T47D (cell line): ENCODE data around the gene EYS.
"Not testable (repeated sequence)": the region's sequence is repeated elsewhere in the genome, so short reads cannot be mapped to it uniquely, and the experiment has no call there.

Experiments used
- DNase-seq, 2 experiments: peaks; one replicate each; pipeline versions ENCODE4 v3.0.0 to v3.0.0-alpha.2; 2011 to 2012; ENCODE audit warnings: low read depth in 1 of 2, low spot score in 1 of 2
- JUND ChIP-seq: IDR thresholded peaks from 2 replicates; pipeline ENCODE4 v1.6.1; 2012; ENCODE audit warnings: low read depth
- in situ Hi-C: cut with HindIII; loops from 2 replicates; pipeline ENCODE4 v1.10.0; 2016; ENCODE audit warnings: low sequenced_read_pairs, low pct_unique_long_range_greater_than_20kb

The EYS gene

DNA sequence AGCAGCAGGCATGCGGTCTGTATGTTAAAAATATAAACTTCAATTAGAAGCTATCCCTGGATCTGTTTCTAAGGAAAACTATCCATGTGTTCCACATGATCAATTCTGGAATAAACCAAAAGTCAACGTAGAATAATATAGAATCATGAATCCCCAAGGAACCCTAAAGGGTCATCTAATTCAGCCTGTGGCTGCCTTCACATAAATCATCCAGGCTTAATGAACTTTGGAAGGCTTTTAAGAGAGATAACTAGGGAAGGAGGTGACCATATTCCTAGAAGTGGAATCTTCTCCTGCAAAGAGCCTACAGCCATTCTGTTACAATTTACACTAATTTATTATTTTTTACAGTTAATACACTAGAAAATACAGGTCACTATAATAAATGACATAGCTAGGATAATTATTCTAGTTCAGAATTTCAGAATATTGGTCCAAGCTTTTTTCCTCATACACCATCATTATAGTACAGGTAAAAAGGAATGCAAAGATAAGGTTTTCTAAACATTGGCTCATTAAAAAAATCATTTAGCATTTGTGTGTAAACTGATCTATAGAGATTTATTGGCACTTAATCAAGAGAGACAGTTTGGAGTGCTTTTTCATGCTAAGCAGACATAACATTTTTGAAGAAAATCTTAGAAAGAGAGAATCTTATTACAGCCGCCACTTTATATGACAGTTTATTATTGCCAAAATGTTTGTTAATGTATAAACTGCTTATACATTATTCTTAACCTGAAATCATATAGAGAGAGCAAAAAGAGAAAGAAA is 1220.3 kb downstream of the EYS start:
- no peak for TF ChIP-seq JUND
- no peak for DNase-seq
- in situ Hi-C loops, result no loop called here

DNA sequence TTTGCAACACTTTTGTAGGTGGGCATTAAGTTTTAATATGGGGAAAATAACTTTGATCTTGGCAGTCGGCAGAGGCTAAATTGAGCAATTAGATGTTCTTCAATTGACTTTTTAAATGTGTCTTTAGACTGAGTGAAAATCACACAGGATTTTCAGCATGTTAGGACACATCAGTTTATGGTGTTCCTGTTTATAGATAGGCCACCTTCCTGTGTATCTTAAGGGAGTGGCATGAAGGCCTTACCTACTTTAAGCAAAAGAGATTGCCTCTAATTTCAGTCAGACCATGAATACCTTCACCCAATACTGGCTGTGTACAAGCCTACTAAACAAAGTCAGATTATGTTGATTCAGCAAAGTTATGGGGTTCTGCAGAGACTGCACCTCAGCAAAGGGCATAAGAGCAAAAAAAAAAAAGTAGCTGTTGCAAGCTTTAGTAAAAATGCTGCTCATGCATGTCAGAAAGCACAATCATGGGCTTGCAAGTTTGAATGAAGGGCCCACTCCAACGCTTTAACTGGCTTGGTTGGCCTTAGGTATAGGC is 1223.0 kb downstream of the EYS start:
- DNase-seq, result no peak
- no peak for TF ChIP-seq JUND
- in situ Hi-C loops, result no loop called here

DNA sequence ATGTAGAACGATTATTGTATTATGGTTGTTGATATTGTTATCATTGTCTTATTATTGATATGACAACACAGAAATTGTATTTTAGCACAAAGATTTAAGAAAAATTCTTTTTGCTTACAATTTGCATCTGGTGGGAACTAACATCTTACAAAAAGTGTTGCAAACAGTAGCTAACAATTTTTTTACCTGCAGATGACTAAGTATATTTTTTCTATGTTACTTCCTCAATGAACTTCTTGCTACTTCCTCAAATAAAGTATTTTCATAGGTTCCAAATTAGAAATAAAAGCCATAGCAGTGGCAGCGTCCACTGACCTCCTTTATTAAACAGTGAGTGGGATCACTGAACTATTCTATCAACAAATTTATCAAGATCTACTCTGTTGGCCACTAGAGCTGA is 1224.4 kb downstream of the EYS start:
- in situ Hi-C loops, result no loop called here
- no peak for TF ChIP-seq JUND
- DNase-seq, result no peak

DNA sequence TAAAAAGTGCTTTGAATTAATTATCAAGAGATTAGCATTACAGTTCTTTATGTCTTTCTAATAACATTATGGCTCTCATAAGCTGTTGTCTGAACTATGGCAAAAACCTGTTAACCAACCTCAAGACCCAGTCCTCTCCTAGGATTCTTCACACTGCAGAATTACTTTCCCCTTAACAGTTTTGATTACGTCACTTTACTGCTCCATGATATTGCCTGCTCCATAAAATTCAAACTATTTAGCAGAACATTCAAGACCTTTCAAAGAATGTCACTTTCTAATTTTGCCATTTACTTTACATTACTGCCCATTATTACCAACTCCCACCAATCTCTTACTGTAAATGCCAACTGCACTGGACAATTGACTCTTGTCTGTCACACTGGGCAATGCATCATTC is 1227.9 kb downstream of the EYS start:
- no peak for DNase-seq
- TF ChIP-seq JUND, result no peak
- in situ Hi-C loops, result no loop called here

DNA sequence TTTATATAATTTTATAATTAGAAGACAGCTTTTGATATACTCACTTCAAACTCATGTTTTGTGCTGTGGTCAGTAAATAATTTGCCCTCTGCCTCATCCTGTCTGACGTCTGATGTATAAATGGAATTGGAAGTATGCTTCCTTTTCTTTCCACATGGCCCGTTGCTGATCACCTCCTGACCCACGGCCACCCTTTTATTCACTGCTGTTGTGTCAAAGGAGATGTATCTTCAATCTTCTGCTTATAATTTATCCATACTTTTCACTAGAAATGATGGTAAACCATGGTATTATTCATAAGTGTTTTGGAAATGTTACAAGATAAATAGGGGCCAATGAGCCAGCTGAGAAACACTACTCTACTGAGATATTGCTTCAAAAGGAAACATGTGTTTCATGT is 1229.6 kb downstream of the EYS start:
- TF ChIP-seq JUND, result no peak
- DNase-seq, result no peak
- in situ Hi-C loops, result no loop called here

DNA sequence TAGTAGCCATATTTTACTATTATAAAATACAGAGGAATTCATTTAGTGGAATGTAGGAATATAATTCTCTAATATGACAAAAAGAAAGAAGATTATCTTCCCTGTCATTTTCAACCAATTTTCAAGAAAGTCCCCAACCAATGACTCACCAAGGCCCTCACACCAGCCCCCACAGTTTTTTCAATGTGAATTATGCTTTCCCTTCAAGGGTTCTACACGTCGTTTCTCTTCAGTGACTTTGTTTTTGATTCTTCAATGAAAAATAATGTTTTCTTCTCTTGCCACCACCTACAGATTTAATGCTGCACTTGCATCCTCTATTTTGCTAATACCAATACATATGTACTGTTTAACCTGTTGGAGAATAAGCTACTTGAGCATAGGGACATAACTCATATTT is 1230.1 kb downstream of the EYS start:
- DNase-seq, result no peak
- TF ChIP-seq JUND, result no peak
- in situ Hi-C loops, result no loop called here

DNA sequence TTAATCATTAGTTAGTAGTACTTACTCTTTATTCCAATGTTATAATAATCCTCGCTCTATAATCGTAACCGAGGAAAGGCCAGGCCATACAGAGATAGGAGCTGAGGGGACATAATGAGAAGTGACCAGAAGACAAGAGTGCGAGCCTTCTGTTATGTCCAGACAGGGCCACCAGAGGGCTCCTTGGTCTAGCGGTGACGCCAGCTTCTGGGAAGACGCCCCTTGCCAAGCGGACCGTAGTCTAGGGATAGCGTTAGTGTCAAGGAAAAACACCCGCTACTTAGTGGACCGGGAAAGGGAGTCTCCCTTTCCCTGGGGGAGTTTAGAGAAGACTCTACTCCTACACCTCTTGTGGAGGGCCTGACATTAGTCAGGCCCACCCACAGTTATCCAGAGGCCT is 1237.6 kb downstream of the EYS start:
- in situ Hi-C loops, result not testable (repeated sequence)
- DNase-seq, result peak in 1 of 2 experiments; percentile 44

DNA sequence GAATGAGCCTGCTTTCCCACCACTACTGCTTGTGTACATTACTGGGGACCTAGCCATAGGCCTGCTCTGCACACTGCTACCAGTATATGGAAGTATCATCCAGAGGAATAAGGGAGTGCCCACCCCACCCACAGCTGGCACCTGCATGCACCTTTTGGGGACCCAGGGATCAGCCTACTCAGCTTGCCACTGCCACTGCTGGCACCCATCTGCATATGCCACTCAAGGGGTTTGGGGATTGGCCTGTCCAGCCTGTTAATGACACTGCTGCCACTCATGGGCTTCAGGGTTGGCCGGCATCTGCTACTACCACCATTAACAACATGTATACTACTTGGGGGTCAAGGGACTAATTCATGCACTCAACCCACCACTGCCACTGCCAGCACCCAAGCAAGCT is 1239.4 kb downstream of the EYS start:
- no peak for TF ChIP-seq JUND
- in situ Hi-C loops, result no loop called here

DNA sequence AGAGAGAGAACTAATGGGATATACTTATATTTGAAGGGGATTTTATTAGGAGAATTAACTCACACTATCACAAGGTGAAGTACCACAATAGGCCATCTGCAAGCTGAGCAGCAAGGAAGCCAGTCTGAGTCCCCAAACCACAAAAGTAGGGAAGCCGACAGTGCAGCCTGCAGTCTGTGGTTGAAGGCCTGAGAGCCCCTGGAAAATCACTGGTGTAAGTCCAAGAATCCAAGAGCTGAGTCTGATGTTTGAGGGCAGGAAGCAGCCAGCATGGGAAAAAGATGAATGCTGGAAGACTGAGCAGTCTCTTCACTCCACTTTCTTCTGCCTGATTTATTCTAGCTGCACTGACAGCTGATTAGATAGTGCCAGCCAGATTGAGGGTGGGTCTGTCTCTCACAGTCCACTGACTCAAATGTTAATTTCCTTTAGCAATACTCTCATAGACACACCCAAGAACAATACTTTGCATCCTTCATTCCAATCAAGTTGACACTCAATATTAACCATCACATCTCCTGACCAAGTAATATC is 1247.5 kb downstream of the EYS start:
- in situ Hi-C loops, result no loop called here
- TF ChIP-seq JUND, result no peak
- no peak for DNase-seq

More for the DNA sequence above, 1239.4 kb downstream of the EYS start:
- DNase-seq, result no peak

DNA sequence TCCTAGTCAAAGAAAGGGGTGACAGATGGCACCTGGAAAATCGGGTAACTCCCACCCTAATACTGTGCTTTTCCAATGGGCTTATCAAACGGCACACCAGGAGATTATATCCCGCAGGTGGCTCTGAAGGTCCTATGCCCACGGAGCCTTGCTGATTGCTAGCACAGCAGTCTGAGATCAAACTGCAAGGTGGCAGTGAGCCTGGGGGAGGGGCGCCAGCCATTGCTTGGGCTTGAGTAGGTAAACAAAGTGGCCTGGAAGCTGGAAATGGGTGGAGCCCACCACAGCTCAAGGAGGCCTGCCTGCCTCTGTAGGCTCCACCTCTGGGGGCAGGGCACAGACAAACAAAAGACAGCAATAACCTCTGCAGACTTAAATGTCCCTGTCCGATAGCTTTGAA is 1258.9 kb downstream of the EYS start:
- in situ Hi-C loops, DNase-seq: not testable (repeated sequence)

DNA sequence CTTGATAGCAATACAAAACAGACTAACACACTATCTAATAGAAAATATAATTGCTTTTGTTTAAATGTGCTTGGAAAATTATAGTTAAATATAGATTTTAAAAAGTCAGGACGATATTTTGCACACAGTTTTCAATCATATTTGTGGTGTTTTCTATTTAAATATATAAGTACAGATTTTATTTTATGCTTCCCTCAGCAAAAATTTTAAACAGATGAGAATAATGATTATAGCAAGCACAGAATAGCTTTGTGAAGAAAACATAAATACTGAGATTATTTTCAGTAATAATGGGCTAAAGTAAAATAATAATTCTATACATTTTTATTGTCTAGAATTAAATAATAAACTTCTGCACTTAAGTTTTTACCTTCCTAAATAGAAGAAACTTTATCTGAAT is 1262.0 kb downstream of the EYS start:
- TF ChIP-seq JUND, result no peak
- no peak for DNase-seq
- in situ Hi-C loops, result no loop called here

DNA sequence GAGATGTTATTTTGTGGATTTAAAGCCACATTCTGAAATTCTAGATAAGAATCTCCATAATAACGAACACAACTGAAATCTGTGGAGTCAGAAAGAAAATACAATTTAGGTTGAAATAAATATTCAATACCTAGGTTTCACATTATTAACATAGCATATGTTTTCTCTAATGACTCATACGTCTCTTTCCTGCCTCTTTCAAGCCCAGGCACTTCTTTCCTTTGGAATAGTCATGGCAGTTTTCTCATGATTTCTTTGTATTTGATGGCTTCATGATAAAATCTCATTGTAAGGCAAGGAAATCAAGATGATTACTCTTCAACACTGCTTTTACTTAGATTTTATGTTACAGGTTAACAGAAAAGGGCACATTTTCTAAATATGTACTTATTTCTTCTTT is 1267.8 kb downstream of the EYS start:
- in situ Hi-C loops, result no loop called here
- TF ChIP-seq JUND, result no peak
- no peak for DNase-seq

DNA sequence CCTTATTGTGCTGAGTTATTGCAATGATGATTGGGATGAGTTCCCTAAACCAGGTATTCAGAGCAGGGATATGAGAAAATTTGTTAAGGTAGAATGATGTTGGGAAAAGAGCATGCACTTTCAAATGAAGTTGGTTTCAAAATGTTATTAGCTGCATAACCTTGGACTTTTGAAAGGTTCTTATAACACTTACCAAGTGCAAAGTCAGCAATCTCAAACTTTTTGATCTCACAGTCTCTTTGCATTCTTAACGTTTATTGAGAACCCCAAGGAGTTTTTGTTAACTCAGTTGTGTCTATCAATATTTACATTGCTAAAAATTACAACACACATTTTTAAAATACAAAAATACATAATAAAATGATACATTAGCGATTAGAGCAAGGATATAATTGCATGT is 1269.0 kb downstream of the EYS start:
- TF ChIP-seq JUND, result no peak
- no peak for DNase-seq
- in situ Hi-C loops, result no loop called here

DNA sequence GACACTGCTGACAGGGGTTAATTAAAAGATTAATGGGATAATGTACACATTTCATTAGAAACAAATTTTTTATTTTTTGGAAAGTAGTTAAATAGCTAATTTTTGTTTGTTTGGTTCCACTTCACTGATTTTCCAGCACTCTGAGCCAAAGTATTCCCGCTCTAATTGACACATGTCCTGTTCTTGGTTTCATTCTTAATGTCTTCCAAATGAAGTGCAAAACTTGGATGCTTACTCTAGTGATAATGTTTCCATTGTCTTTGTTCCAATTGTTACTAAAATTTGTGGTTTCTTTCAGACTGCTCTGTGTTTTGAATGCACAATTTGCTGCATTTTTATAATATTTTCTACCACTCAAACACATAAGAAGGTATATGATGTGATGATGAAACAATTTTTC is 1277.1 kb downstream of the EYS start:
- no peak for DNase-seq
- in situ Hi-C loops, result no loop called here
- no peak for TF ChIP-seq JUND
